ENCODE data around the gene CUZD1.

CUZD1 gene

GRCh38 chr10:122855745-122856144, 10.1 kb upstream of the CUZD1 start:
- DNase-seq, result no peak

DNA sequence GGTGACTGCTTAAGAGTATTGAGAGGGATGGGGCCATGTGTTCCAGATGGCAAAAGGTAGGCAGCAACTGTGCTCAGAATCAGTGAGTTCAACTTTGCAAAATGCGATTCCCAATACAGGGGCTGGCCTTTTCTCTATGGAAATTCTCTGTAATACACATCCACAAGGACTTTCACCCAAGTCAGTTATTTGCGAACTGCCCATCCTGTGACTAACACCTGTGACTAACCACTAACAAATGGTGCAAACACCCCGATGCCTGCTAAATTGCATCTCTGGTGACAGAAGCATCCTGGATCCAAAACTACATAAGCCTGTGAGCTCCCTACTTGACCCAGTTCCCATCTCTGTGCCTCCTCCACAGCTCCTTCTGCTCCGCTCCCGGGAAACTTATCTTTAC, 9.0 kb upstream of the CUZD1 start:
- peak; percentile 93 for DNase-seq

DNA sequence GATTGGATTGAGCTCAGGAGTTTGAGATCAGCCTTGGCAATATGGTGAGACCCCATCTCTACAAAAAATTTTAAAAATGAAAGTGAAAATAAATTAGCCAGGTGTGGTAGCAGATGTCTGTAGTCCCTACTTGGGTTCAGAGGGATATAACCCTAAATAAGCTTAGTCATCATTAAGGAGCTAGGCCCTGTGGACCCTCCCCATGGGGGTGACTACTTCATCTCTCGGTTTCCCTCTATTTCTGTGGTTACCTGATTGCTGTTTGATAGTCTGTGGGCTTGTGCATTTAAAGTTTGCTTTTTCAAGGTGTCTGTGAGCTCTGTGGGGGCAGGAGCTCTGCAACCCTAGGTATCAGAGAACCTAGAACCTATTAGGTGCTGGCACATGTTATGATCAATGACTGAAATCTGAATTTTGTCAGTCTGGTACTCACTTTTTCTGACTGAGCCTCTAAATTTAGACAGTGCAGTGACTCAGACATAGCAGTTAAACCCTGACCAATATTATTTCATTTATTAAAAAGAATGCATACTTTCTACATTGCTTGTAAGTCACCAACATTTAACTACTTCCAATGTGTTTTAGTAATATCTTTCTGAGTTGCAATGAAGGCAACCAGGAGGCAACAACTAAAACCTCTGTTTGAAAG, 8.1 kb upstream of the CUZD1 start:
- DNase-seq, result peak; percentile 72

- peak; percentile 65 for DNase-seq
Observed at GRCh38 chr10:122852261-122852660, 6.6 kb upstream of the CUZD1 start.

- peak; percentile 60 for DNase-seq
Observed at GRCh38 chr10:122850705-122851640, 5.3 kb upstream of the CUZD1 start.

- no peak for DNase-seq
Observed at GRCh38 chr10:122849900-122850605, 4.4 kb upstream of the CUZD1 start.

GRCh38 chr10:122849090-122849489, 3.4 kb upstream of the CUZD1 start:
- DNase-seq, result no peak

DNA sequence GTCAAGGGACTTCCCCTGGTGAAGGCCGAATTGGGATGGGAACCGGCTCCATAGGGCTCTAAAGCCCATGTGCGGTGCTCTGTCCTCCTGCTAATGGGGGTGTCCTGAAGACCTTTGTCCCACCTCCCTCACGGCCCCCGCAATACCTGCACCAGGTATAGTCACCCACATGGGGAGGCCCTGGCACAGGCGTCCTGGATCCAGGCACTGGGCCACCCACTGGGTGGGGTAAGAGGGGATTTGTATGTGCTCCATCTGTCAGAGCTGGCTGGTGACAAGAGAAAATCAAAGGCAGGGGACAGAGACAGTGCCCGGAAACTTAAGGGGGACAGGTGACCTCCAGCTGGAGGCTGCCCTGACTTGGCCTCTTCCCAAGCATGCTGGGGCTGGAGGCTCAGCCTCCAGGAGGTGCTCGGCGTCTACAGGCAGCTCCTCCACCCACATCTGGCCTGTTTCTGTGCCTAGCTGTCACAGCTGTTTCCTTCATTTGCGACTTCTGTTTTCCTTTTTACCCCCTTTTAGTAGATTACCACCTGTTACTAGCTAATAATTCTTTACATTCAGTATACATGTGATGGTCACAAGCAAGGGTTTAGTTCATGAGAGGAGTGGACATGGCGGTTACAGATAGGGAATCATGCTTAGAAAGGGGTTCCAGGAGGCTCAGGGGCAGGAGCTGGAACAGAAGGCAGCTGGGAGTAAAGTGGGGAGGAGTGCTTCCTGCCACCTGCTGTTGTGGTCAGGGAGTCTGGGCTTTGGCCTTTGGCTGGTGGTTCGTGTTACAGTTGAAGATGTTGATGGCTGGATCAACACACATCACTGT, 2.3 kb upstream of the CUZD1 start:
- no peak for DNase-seq

DNA sequence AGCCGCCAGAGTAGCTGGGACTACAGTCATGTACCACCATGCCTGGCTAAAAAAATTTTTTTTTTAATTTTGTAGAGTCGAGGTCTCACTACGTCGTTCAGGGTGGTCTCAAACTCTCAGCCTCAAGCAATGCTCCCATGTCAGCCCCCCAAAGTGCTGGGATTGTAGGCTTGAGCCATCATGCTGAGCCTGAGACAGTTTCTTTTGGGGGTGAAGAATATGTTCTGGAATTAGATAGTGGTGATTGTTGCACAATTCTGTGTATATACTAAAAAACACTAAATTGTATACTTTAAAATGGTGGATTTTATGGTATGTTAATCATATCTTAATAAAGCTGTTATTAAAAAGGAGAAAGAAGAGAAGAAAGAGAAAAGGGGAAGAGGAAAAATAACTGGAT, 1.5 kb downstream of the CUZD1 start:
- no peak for DNase-seq

GRCh38 chr10:122841569-122841968, 4.1 kb downstream of the CUZD1 start:
- no peak for DNase-seq

DNA sequence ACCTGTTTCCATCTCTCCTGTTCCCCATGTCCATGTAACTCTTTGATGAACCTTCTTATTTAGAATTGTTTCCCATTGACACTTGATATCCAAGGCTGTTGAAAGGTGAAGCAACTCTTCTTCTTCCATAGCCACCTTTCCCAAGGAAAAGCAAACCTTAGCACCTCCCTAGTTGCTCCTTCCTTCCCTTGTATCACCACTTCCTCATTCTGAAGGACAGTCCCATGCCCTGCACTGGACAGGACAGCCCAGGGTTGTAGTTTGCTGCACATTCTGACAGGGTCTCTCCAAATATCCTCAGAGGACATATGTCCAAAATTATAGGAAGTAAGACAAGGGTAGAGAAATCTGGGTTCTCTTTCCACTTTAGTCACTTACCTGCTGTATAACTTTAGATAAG, 6.2 kb downstream of the CUZD1 start:
- no peak for DNase-seq

DNA sequence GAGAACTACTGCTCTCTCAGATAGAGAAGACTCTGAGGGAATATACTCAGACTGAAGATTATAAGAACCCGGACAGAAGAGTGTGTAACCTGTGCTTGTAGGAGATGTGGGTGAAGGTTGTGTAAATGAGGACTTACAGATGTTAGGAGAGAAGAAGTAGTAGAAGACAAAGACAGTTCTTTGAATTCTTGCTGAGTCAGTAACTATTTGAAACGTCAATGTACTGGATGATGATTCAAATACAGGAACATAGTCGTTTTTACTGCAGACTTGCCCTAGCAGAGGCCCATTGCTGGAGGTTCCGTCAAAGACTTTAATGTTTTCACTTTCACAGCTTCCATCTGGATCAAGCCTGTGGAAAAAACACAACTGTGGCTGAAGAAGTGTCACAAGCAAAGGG, 6.8 kb downstream of the CUZD1 start:
- DNase-seq, result no peak

DNA sequence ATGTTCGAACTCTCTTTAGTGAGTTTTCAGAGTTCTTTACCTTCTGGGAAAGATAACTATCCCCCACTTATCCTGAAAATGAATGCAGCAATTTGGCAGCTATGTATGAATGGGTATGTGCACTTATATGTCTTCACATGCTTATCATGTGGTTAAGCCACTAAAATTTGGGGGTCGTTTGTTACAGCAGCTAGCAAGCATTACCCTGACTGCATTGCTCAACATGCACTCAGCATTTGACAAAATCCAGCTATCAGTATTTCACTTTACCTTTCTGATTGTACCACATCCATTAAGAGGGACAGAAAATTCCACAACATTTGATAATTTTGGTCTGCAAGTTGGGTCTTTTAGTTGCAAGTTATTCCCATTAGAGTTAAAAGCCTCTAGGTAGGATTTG, 9.7 kb downstream of the CUZD1 start:
- no peak for DNase-seq

DNA sequence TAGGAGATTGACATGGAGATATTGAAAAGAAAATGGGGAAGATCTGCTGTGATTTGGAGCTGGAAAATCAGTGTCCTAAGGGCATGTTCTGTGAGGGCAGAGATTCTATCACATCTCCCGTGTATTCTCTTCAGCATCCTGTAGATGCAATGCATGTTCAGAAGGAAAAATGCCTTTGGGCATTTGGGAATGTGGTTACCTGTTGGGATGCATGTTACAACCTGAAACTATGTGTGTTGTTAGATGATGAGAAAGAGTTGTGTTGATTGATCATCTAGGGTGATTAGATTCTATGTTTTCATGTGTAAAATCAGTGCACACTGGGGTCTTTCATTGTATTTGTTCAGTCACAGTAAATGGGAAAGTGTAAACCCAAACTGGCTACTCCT, 14.7 kb downstream of the CUZD1 start:
- no peak for DNase-seq

DNA sequence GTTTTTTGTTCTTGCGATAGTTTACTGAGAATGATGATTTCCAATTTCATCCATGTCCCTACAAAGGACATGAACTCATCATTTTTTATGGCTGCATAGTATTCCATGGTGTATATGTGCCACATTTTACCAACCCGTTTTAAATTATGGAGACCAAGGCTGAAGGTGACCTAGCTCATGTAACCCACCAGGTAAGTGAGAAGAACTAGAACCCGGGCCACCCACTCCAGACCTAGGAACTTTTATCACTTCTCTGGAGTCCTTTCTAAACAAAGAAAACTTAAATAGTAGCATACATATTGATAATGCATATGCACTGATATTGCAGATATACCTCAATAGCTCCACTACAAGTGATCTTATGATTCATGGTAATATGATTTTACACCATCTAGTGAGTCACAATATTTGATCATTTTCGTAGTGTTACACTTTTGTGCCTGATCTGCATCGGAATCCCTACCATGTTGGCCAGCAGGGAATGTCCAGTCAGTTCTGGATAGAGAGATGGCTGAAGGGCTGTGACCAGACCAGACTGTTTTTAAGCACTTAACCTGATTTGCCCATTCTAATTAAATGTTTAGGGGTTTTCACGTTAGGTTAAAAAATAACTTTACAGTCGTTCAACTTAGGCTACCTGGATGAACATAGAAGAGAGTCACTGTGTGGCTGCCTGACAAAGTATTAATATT, 15.2 kb downstream of the CUZD1 start:
- no peak for DNase-seq

GRCh38 chr10:122829454-122829853, 16.2 kb downstream of the CUZD1 start:
- no peak for DNase-seq

DNA sequence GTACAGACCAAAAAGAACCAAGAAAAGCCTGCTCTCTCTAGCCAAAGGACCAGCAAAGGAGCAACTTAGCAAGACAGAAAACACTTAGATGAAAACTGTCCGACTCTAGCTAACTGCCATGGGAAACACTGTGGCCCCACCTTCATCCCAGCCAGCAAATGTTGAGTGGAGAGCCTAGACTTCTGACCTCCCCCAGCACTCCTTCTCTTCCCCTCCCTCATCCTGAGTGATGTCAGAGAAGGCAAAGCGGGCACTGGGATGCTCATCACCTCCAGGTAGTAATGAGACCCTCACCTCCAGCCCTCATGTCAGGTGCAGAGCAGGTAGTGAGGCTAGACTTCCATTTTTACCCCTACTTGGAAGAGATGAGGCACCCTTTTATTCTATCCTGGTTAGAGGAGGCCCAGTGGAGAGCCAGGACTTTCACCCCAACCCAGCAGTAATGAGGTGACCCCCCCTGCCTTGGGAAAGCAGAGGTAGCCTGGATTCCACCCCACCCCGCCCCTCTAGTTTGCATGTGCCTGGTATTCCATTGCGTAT, 16.9 kb downstream of the CUZD1 start:
- DNase-seq, result no peak

DNA sequence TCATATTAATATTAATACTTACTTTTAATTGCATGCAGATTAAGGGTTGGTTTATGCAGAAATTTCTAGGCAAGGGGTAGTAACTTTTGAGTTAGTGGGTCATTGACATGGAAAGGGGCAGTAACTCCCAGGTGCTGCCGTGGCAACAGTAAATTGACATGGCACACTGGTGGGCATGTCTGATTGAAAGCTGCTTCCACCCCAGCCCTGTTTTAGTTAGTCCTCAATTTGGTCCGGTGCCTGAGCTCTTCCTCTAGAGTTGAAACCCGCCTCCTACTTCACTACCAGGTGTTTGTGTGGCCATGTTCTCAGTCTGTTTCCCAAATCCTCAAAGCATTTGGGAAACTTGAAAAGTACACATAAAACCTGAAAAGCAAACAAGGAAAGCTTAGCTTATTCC, 18.4 kb downstream of the CUZD1 start:
- no peak for DNase-seq

DNA sequence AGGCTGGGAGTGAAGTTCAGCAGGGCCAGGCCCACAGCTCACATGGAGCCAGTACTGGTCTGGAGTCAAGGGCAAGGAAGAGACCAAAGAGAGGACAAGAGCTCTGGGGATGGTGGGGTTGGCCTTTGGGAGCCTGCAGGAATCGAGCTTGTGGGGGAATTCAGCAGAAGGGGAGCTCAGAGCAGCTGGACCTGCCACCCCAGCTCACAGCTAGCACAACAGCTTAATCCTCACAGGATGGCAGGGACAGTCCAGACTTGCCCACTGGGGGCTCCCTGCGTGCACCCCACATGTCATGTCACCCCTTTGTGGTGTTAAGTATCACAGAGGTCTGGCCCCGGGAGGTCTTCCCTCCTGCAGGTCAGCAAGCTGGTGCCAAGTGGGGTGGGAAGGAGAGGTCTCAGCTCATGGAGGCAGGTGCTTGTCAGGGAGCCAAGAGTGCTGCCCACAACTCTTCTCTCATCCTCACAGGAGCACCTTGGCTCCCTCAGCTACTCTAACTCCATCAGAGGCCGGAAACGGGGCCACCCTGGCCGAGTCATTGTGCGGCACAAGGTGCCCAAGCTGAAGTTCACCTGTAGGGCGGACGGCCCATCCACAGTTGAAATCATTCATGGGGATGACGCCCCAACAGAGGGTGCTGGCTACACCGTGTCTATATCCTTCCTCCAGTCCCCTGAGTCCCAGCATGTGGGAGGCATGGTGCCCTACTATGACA, 22.5 kb downstream of the CUZD1 start:
- no peak for DNase-seq

DNA sequence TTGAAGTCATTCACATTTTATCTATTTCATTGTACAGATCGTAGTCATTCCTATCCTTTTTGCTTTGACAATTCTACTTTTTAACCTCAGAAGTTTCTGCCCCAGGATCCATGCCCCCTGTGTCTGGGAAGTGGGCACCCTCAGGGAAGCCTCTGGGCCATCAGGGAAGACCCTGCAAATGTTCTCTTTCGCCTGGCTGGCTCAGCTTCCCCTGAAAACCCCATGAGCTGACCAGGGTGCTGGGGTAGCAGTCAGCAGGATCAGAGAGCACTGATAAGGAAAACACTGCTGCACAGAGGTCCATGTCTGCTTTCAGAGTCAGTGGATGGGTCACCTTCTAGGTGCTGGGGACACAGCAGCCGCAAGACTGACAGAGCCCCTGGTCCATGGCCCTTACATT, 23.8 kb downstream of the CUZD1 start:
- DNase-seq, result no peak

- DNase-seq, result no peak
Observed at GRCh38 chr10:122815458-122815857, 30.2 kb downstream of the CUZD1 start.

All from fibroblast of skin of right biceps (primary cell).